IPS DF 4.7 (cell line): ENCODE measurements around the gene COL6A1.

Experiments used
- DNase-seq: peaks from one replicate; pipeline ENCODE4 v3.0.0-alpha.2; 2013; ENCODE audit warnings: low spot score; ENCODE audit errors: extremely low read depth

COL6A1 gene

GRCh38 chr21:46048926-46049889 lies 67.6 kb downstream of the COL6A1 start:
- no peak for DNase-seq

DNA sequence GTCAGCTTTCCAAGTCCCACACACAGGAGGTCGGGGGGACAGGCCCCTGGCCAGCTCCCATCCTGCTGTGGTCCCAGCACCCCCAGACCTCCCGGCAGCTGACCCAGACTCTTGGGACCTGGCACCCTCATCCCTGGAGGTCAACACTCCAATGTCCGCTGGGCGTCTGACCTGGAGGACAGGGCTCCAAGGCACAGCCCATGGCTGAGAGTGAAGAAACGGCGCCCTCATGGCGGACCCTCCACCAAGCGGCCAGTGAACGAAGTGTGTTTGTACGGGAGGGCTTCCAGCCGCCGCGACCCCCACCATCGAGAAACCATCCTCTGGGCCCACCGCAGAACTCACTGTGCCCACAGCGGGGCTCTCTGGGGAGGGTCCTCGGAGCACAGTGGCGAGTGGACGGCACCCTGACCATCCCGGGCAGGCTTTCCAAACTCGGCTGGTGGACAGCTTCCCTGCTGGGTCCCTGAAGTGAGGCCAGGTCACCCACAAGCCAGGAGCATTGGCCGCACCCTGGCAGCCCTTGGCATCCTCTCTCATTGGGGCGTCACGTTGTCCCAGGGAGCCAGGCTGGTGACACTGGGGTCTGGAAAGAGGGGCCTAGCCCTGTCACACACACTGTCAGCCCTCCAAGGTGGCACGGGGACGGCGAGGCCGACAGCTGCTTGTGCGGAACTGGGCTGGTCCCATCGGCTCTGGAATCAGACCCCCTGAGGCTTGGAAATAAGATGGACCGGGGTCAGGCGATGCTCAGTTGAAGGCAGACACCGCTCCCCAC lies 68.5 kb downstream of the COL6A1 start:
- no peak for DNase-seq

GRCh38 chr21:46050668-46051378 lies 69.3 kb downstream of the COL6A1 start:
- DNase-seq: no peak

DNA sequence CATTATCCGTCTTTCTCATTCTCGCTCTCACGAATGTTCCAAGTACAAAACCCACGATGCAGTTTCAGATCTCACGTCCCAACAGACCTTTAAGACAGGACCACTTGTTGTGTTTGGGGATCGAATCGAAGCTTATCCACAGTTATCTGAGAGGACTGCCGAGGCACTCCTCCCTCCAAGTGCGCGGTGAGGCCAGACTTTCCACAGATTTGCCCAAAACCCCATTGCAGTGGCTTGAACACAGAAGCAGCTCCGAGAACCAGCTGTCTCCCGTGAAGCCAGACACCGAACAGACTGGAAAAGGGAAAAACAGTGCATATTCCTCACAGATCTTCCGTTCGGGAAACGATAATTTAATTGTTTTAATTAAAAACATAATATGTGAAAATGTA lies 69.8 kb downstream of the COL6A1 start:
- no peak for DNase-seq

DNA sequence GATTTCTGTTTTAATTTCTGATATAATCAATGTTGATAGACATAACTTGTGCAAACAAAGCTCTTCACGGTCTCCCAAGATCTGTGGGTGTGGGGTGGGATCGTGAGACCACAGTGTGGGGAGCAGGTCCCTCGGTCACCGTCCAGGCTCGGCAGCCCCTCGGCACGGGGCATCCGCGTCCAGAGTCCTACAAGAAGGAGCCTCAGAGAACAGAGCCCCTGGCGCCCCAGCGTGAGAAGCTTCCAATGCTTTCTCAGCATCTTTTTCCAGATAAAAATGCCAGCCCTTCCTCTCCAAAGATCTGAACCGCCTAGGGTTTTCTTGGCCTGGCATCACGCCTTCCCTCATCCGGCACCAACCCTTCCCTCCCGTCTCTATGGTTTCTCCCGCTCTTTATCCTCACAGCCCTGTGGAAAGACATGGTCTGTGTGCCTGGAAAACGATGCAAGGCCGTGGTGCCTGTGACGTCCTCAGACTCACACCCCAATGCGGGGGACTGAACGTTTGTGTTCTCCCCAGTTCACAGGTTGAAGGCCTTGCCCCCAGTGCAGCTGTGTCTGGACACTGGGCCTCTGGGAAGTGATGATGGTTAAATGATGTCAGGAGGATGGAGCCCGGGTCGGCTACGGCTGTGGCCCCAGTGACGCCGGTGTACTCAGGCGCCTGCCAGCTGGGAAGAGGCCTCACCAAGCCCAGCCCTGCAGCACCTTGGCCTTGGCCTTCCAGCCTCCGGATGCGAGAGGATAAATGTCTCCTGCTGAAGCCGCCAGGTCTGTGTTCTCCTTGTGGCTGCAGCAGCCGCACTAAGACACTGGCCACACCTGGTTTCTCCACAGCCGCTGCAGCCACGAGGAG lies 70.5 kb downstream of the COL6A1 start:
- DNase-seq: no peak

GRCh38 chr21:46052703-46053651 lies 71.4 kb downstream of the COL6A1 start:
- no peak for DNase-seq

- no peak for DNase-seq
These were observed 72.5 kb downstream of the COL6A1 start for GRCh38 chr21:46054031-46054430.

DNA sequence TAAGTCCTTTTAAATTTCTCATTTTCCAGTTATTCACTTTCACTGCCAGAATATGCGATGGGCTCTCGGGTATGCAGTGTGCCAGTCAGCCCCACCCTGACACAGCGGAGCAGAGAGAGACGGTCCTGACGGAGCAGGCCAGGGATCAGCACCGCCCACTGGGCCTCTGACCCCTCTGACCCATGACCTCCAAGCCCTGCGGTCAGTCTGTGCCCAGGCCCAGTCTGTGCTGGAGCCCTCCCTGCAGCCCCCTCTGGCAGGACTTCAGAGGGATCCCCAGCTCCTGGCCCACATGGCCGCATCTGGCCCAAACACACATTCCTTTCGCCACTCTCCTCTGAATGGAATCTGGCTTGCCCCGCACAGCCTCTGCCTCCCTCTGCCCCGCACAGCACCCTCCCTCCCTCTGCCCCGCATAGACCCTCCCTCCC lies 72.9 kb downstream of the COL6A1 start:
- DNase-seq: no peak
